Gastrocnemius medialis (tissue), 4 donors: ENCODE measurements around the gene HSFX1.
"Not testable (repeated sequence)": the region's sequence is repeated elsewhere in the genome, so short reads cannot be mapped to it uniquely, and the experiment has no call there.

Experiments used
- POLR2A ChIP-seq, 2 donors: fragments of 450-650 bp; IDR thresholded peaks; one replicate each; pipeline ENCODE4 v1.6.1; 2017; ENCODE audit warnings: antibody characterized with exemption in 2 of 2, mild to moderate bottlenecking in 2 of 2, moderate library complexity in 2 of 2
- TF ChIP-seq, protein P1 (sequence below), 5 experiments: fragments of 450-650 bp in 3 of 5; fragments of 200-600 bp in 2 of 5; sonication (generic) in 2 of 5; IDR thresholded peaks in 4 of 5; conservative IDR thresholded peaks in 1 of 5; 1 replicate in 4 of 5; 2 replicates in 1 of 5; pipeline ENCODE4 v1.5.1; 2016 to 2019; ENCODE audit warnings: antibody characterized with exemption in 5 of 5, mild to moderate bottlenecking in 3 of 5, moderate library complexity in 3 of 5

DNA sequence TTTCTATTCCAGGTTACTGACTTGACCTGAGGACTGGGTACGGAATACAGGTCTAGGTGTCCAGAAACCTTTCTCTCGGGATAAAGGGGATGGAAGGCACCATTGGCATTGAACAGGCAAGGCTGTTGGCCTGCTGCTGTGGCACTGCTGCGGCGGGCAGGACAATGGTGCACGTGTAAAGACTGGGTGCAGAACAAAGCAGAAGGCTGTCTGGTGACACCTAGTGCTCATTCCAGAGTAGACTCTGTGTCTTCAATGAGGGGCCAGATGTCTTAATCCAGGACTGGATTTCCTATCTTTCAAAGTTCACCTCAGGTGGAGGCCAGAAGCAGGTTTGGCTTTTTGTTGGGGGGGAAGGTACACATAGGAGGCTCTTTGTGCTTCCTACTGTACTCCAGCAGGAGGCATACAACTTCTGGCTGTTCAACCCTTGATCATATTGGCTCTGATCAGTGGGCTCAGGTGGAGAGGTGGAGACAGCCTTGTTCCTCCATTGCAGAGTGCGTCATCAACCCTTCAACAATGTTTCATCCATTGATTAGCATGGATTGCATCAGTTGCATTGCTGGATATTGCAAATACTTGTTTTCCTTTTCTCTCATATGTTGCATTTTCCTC lies 27.4 kb upstream of the HSFX1 start:
- TF ChIP-seq, protein P1, sequence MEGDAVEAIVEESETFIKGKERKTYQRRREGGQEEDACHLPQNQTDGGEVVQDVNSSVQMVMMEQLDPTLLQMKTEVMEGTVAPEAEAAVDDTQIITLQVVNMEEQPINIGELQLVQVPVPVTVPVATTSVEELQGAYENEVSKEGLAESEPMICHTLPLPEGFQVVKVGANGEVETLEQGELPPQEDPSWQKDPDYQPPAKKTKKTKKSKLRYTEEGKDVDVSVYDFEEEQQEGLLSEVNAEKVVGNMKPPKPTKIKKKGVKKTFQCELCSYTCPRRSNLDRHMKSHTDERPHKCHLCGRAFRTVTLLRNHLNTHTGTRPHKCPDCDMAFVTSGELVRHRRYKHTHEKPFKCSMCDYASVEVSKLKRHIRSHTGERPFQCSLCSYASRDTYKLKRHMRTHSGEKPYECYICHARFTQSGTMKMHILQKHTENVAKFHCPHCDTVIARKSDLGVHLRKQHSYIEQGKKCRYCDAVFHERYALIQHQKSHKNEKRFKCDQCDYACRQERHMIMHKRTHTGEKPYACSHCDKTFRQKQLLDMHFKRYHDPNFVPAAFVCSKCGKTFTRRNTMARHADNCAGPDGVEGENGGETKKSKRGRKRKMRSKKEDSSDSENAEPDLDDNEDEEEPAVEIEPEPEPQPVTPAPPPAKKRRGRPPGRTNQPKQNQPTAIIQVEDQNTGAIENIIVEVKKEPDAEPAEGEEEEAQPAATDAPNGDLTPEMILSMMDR (IDR thresholded peaks at IDR 0.05 in 4 of 5, conservative IDR thresholded peaks at IDR 0.05 in 1 of 5), result not testable (repeated sequence)
- TF ChIP-seq POLR2A (IDR thresholded peaks at IDR 0.05), result not testable (repeated sequence)
